Vagina (tissue), 2 donors: ENCODE results near the gene ALKBH5. TPM values are rescaled to one million over a fixed set of nuclear protein-coding genes. Genes with fewer than 3 reads are reported as not detected.
"Not testable (repeated sequence)": the region's sequence is repeated elsewhere in the genome, so short reads cannot be mapped to it uniquely, and the experiment has no call there.

Experiments
- DNase-seq, 2 donors: peaks; one replicate each; pipeline ENCODE4 v3.0.0-alpha.2; 2017; ENCODE audit errors: extremely low spot score in 2 of 2
- H3K27ac ChIP-seq: fragments of 200-600 bp; sonication (generic); one replicate; pipeline ENCODE4 v1.5.1; 2019
- H3K27me3 ChIP-seq: fragments of 200-600 bp; sonication (generic); one replicate; pipeline ENCODE4 v1.5.1; 2019
- H3K36me3 ChIP-seq, 2 donors: fragments of 200-600 bp; sonication (generic); one replicate each; pipeline ENCODE4 v1.5.1; 2017 to 2019
- H3K4me1 ChIP-seq: fragments of 200-600 bp; sonication (generic); one replicate; pipeline ENCODE4 v1.5.1; 2019
- H3K4me3 ChIP-seq, 2 donors: fragments of 200-600 bp; sonication (generic); 1 replicate in 1 of 2; 2 replicates in 1 of 2; pipeline ENCODE4 v1.5.1; 2016 to 2019
- H3K9me3 ChIP-seq: fragments of 200-600 bp; sonication (generic); one replicate; pipeline ENCODE4 v1.5.1; 2019
- POLR2A ChIP-seq, 2 donors: fragments of 450-650 bp; IDR thresholded peaks; one replicate each; pipeline ENCODE4 v1.6.1; 2017; ENCODE audit warnings: antibody characterized with exemption in 2 of 2, mild to moderate bottlenecking in 2 of 2, moderate library complexity in 2 of 2
- POLR2AphosphoS5 ChIP-seq, 2 donors: sonication (generic); formaldehyde crosslinking; IDR thresholded peaks; one replicate each; pipeline ENCODE4 v1.9.0; 2017; ENCODE audit warnings: antibody characterized with exemption in 2 of 2, mild to moderate bottlenecking in 2 of 2, low read depth in 1 of 2; ENCODE audit not compliant: insufficient read depth in 1 of 2
- intact Hi-C: fragments of 100-400 bp; cut with DNase I; formaldehyde crosslinking; loops from one replicate; pipeline ENCODE4 v1.15.1; 2023
- total RNA-seq: library from RNA; depleted of rRNA; stranded (reverse); fragments of >200 nt; gene quantifications from one replicate; pipeline ENCODE4 v1.2.3, GENCODE V29; 2016
- TF ChIP-seq, protein P1 (sequence below), 3 experiments: fragments of 450-650 bp in 2 of 3; fragments of 200-600 bp in 1 of 3; sonication (generic) in 1 of 3; IDR thresholded peaks; one replicate each; pipeline ENCODE4 v1.5.1; 2017 to 2019; ENCODE audit warnings: antibody characterized with exemption in 3 of 3, mild to moderate bottlenecking in 2 of 3, moderate library complexity in 2 of 3

Gene ALKBH5
- total RNA-seq, 1 donor from 2014 or later, result 77.3 TPM

DNA sequence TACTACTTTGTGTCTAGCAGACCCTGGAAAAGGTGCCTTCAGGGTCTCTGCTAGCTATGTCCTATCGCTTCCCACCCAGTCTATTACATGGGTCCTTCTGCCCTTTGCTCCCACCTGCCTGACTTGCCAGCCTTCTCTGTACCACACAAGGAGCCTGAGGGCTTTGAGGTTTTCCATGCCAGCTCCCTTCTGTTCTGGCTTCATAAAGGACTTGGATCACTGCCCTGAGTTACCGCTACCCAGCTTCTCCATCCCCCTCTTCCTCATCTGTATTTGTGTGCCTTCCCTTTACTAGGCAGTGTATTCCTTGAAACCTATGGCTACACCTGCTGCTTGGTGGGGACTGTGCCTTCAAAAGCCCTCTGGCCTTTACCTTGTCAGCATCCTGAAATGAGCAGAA lies 22.2 kb downstream of the ALKBH5 start:
- H3K27me3 ChIP-seq, result no peaks in the 10 kb centered on the region
- peaks cover 5% of the 10 kb centered on the region for H3K4me1 ChIP-seq
- H3K4me3 ChIP-seq, result no peak overlapping the region
- intact Hi-C loops, result no loop called here
- TF ChIP-seq POLR2AphosphoS5 (IDR thresholded peaks at IDR 0.05; ENCODE audit: insufficient read depth in 1 of 2, low read depth in 1 of 2) (no peak), POLR2A (IDR thresholded peaks at IDR 0.05) (no peak)
- TF ChIP-seq, protein P1, sequence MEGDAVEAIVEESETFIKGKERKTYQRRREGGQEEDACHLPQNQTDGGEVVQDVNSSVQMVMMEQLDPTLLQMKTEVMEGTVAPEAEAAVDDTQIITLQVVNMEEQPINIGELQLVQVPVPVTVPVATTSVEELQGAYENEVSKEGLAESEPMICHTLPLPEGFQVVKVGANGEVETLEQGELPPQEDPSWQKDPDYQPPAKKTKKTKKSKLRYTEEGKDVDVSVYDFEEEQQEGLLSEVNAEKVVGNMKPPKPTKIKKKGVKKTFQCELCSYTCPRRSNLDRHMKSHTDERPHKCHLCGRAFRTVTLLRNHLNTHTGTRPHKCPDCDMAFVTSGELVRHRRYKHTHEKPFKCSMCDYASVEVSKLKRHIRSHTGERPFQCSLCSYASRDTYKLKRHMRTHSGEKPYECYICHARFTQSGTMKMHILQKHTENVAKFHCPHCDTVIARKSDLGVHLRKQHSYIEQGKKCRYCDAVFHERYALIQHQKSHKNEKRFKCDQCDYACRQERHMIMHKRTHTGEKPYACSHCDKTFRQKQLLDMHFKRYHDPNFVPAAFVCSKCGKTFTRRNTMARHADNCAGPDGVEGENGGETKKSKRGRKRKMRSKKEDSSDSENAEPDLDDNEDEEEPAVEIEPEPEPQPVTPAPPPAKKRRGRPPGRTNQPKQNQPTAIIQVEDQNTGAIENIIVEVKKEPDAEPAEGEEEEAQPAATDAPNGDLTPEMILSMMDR (IDR thresholded peaks at IDR 0.05), result no peak
- no peak for DNase-seq
- H3K27ac ChIP-seq, result no peak overlapping the region
- peaks cover 6 to 47% of the 10 kb centered on the region in 2 donors for H3K36me3 ChIP-seq
- no peaks in the 10 kb centered on the region for H3K9me3 ChIP-seq

DNA sequence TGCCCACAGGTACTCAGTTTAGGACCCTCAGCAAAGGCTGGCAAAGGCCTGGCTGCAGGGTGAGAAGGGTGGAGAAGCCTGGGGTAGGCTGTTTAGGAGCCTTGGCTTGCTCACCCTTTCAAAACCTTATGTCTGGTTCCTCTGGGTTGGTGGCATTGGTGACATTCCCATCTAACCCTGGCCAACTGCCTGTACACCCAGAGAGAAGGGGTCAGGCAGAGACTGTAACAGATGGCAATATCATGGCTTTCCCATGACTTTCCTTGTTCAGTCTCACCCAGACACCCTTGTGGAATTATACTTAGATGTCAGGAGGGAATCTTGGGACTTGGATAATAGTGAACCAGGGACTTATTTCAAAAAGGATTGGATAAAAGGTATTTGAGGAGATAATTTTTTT lies 23.3 kb downstream of the ALKBH5 start:
- H3K4me3 ChIP-seq, result no peak overlapping the region
- H3K36me3 ChIP-seq, result peaks cover 6 to 51% of the 10 kb centered on the region in 2 donors
- TF ChIP-seq, protein P1 (IDR thresholded peaks at IDR 0.05), result no peak
- TF ChIP-seq POLR2AphosphoS5 (IDR thresholded peaks at IDR 0.05; ENCODE audit: insufficient read depth in 1 of 2, low read depth in 1 of 2) (no peak), POLR2A (IDR thresholded peaks at IDR 0.05) (no peak)
- no peak for DNase-seq
- no peak overlapping the region for H3K27ac ChIP-seq
- intact Hi-C loops, result no loop called here
- no peaks in the 10 kb centered on the region for H3K4me1 ChIP-seq
- H3K27me3 ChIP-seq, result no peaks in the 10 kb centered on the region
- no peaks in the 10 kb centered on the region for H3K9me3 ChIP-seq

DNA sequence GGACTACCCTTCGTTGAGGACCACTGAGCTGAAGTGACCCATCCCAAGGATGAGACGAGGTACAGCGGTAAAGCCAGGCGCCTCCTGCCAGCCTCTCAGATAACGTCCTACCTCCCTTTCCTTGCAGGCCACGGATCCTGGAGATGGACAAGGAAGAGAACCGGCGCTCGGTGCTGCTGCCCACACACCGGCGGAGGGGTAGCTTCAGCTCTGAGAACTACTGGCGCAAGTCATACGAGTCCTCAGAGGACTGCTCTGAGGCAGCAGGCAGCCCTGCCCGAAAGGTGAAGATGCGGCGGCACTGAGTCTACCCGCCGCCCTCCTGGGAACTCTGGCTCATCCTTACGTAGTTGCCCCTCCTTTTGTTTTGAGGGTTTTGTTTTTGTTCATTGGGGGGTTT lies 24.5 kb downstream of the ALKBH5 start:
- Histone ChIP-seq H3K4me1 (no peaks in the 10 kb centered on the region), H3K36me3 (peaks cover 6 to 51% of the 10 kb centered on the region in 2 donors), H3K9me3 (no peaks in the 10 kb centered on the region), H3K27me3 (no peaks in the 10 kb centered on the region), H3K4me3 (no peak overlapping the region), H3K27ac (no peak overlapping the region)
- no peak for DNase-seq
- TF ChIP-seq, protein P1 (IDR thresholded peaks at IDR 0.05), result no peak
- no peak for TF ChIP-seq POLR2AphosphoS5 (IDR thresholded peaks at IDR 0.05; ENCODE audit: insufficient read depth in 1 of 2, low read depth in 1 of 2)
- TF ChIP-seq POLR2A (IDR thresholded peaks at IDR 0.05), result no peak
- intact Hi-C loops, result no loop called here

DNA sequence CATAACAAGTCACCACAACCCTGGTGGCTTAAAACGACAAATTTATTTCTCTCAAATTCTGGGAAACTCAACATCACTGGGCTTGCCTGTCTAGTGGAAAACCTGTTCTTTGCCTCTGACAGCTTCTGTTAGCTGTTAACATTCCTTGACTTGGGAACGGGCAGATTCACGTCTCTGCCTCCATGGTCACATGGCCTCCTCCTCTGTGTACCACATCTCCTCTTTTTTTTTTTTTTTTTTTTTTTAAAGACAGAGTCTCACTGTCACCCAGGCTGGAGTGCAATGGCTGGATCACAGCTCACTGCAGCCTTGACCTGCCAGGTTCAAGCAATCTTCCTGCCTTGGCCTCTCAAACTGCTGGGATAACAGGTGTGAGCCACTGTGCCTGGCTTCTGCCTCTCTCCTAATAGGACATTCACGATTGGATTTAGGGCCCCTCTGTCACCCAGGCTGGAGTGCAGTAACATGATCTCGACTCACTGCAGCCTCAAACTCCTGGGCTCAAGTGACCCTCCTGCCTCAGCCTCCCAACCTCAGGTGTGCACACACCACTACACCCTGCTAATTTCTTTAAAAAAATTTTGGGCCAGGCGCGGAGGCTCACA lies 30.1 kb downstream of the ALKBH5 start:
- H3K27me3 ChIP-seq, result no peaks in the 10 kb centered on the region
- peaks cover 1 to 24% of the 10 kb centered on the region in 2 donors for H3K36me3 ChIP-seq
- H3K4me1 ChIP-seq, result no peaks in the 10 kb centered on the region
- TF ChIP-seq, protein P1 (IDR thresholded peaks at IDR 0.05), result no peak
- TF ChIP-seq POLR2AphosphoS5 (IDR thresholded peaks at IDR 0.05; ENCODE audit: insufficient read depth in 1 of 2, low read depth in 1 of 2) (no peak), POLR2A (IDR thresholded peaks at IDR 0.05) (no peak)
- no peaks in the 10 kb centered on the region for H3K9me3 ChIP-seq
- intact Hi-C loops, result no loop called here
- H3K4me3 ChIP-seq, result no peak overlapping the region
- H3K27ac ChIP-seq, result no peak overlapping the region
- DNase-seq, result no peak

DNA sequence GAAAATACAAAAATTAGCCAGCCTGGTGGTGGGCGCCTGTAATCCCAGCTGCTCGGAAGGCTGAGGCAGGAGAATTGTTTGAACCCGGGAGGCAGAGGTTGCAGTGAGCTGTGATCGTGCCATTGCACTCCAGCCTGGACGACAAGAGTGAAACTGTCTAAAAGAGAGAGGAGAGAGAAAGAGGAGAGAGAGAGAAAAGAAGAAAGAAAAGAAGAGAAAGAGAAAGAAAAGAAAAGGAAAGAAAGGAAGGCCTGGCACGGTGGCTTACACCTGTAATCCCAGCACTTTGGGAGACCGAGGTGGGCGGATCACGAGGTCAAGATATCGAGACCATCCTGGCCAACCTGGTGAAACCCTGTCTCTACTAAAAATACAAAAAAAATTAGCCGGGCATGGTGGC lies 33.3 kb downstream of the ALKBH5 start:
- intact Hi-C loops, result not testable (repeated sequence)

More for the DNA sequence above, 33.3 kb downstream of the ALKBH5 start:
- not testable (repeated sequence) for H3K4me3 ChIP-seq, H3K4me1 ChIP-seq, H3K36me3 ChIP-seq, H3K27ac ChIP-seq, H3K27me3 ChIP-seq, DNase-seq, H3K9me3 ChIP-seq
